CD4-positive, alpha-beta T cell (primary cell): Measurements from ENCODE around the gene TSPAN12. TPM values are rescaled to one million over a fixed set of nuclear protein-coding genes. Genes with fewer than 3 reads are reported as not detected.

Experiments used
- ATAC-seq: fragments of 200-7000 bp; cut with Tn5 transposase; one replicate; pipeline ENCODE4 v1.10.0; 2022; ENCODE audit warnings: mild to moderate bottlenecking; ENCODE audit not compliant: poor library complexity
- CTCF ChIA-PET: fragments of 350-600 bp; sonication (Branson Sonifier 250); formaldehyde crosslinking; loops from one replicate; lab custom pipeline; 2021; ENCODE audit warnings: antibody characterized with exemption, inconsistent platforms; lab: Charles Lee
- POLR2A ChIA-PET: fragments of 350-600 bp; sonication (Branson Sonifier 250); formaldehyde crosslinking; loops from one replicate; lab custom pipeline; 2021; ENCODE audit warnings: antibody characterized with exemption, inconsistent platforms; lab: Charles Lee
- DNase-seq, 14 experiments: peaks; one replicate each; pipeline ENCODE4 v3.0.0-alpha.2; 2013 to 2020; ENCODE audit warnings: mixed read lengths in 2 of 14
- H3K27ac ChIP-seq, 2 donors: one replicate each; pipeline versions ENCODE4 v1.5.1 to v1.7.0; 2013; ENCODE audit warnings: low read length in 2 of 2, low read depth in 1 of 2, mild to moderate bottlenecking in 1 of 2
- H3K27me3 ChIP-seq, 2 experiments: 1 replicate in 1 of 2; 2 replicates in 1 of 2; pipeline versions ENCODE4 v1.6.1 to v1.7.0; 2013; ENCODE audit warnings: low read length in 2 of 2, control low read depth in 1 of 2, mild to moderate bottlenecking in 1 of 2, moderate library complexity in 1 of 2; ENCODE audit not compliant: insufficient read depth in 2 of 2, control insufficient read depth in 1 of 2
- H3K36me3 ChIP-seq: one replicate; pipeline ENCODE4 v1.6.1; 2013; ENCODE audit warnings: low read length, control low read depth; ENCODE audit not compliant: insufficient read depth
- H3K4me1 ChIP-seq: one replicate; pipeline ENCODE4 v1.6.1; 2013; ENCODE audit warnings: low read length, control low read depth; ENCODE audit not compliant: insufficient read depth
- H3K4me3 ChIP-seq: one replicate; pipeline ENCODE4 v1.5.1; 2013; ENCODE audit warnings: mild to moderate bottlenecking, low read length, moderate library complexity
- H3K9me3 ChIP-seq, 2 experiments: 1 replicate in 1 of 2; 2 replicates in 1 of 2; pipeline versions ENCODE4 v1.6.1 to v1.7.0; 2013; ENCODE audit warnings: low read length in 2 of 2, mild to moderate bottlenecking in 2 of 2, control low read depth in 1 of 2, moderate library complexity in 1 of 2; ENCODE audit not compliant: control insufficient read depth in 1 of 2, insufficient read depth in 1 of 2
- H3K27ac Mint-ChIP-seq: one replicate; pipeline ENCODE4 v1.8.0; 2020; ENCODE audit warnings: mixed read lengths
- H3K27me3 Mint-ChIP-seq: one replicate; pipeline ENCODE4 v1.8.0; 2021; ENCODE audit warnings: mixed read lengths
- H3K36me3 Mint-ChIP-seq: one replicate; pipeline ENCODE4 v1.8.0; 2021; ENCODE audit warnings: low read depth, mixed read lengths
- H3K4me1 Mint-ChIP-seq: one replicate; pipeline ENCODE4 v1.8.0; 2021; ENCODE audit warnings: low read depth, mixed read lengths
- H3K4me3 Mint-ChIP-seq: one replicate; pipeline ENCODE4 v1.8.0; 2020; ENCODE audit warnings: mild to moderate bottlenecking, mixed read lengths
- H3K9me3 Mint-ChIP-seq: one replicate; pipeline ENCODE4 v1.8.0; 2020; ENCODE audit warnings: mixed read lengths
- intact Hi-C, 2 experiments: fragments of 100-400 bp; cut with DNase I in 1 of 2; cut with micrococcal nuclease in 1 of 2; formaldehyde crosslinking; loops; one replicate each; pipeline versions ENCODE4 v1.15.1 to v1.9.0; 2023 to 2025; cut with DNase I, micrococcal nuclease
- total RNA-seq, 174 experiments: library from RNA in 2 of 174; stranded (reverse) in 2 of 174; gene quantifications; one replicate each; pipeline ENCODE4 v1.2.3 and lab custom pipeline; 2021 to 2026
- TF ChIP-seq, protein P1 (sequence below): fragments of 200-600 bp; IDR thresholded peaks from one replicate; pipeline ENCODE4 v1.8.0; 2022; ENCODE audit warnings: antibody characterized with exemption, mild to moderate bottlenecking

The TSPAN12 gene
- total RNA-seq, 2 experiments from 2014 or later, result not detected

DNA sequence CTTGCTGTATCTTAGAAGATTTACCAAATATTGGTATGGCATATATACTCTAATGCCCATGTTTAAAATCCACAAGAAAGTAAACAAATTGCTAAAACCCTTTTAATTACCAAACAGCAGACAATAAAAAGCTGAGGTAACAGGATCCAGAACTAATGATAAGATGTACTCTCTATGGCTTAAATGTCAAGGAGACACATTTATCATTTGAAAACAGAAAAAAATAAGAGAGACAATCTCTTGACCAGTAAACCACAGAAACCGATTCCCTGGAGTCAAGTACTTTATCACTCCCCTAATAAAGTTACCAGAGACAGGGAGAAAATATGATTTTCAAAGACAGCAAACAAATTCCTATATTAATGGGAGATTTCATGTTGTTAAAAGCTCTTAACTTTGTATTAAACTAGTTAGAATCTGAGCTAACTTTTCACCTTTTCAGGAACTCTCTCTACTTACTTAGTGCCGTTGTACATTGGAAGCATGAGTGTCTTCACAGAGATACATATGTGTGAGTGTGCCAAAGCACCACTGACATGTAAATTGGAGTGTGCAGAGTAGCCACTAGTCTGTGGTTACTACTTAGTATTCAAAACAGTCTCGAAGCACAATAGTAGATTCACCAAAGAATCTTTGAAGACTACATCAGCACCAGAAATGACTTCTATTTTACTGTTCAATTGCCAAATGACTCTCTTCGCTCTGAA is 44.2 kb downstream of the TSPAN12 start:
- Mint-ChIP-seq H3K4me1 (no peaks in the 10 kb centered on the region), H3K27me3 (peaks cover 42% of the 10 kb centered on the region), H3K4me3 (no peak overlapping the region), H3K9me3 (no peaks in the 10 kb centered on the region), H3K27ac (no peak overlapping the region), H3K36me3 (no peaks in the 10 kb centered on the region)
- ATAC-seq (no peak), DNase-seq (no peak)
- H3K4me1 ChIP-seq, result no peaks in the 10 kb centered on the region
- no peaks in the 10 kb centered on the region for H3K27me3 ChIP-seq
- ChIA-PET POLR2A (no interaction called here), CTCF (no interaction called here)
- H3K9me3 ChIP-seq, result no peaks in the 10 kb centered on the region
- H3K36me3 ChIP-seq, result no peaks in the 10 kb centered on the region
- intact Hi-C loops, result no loop called here
- TF ChIP-seq, protein P1, sequence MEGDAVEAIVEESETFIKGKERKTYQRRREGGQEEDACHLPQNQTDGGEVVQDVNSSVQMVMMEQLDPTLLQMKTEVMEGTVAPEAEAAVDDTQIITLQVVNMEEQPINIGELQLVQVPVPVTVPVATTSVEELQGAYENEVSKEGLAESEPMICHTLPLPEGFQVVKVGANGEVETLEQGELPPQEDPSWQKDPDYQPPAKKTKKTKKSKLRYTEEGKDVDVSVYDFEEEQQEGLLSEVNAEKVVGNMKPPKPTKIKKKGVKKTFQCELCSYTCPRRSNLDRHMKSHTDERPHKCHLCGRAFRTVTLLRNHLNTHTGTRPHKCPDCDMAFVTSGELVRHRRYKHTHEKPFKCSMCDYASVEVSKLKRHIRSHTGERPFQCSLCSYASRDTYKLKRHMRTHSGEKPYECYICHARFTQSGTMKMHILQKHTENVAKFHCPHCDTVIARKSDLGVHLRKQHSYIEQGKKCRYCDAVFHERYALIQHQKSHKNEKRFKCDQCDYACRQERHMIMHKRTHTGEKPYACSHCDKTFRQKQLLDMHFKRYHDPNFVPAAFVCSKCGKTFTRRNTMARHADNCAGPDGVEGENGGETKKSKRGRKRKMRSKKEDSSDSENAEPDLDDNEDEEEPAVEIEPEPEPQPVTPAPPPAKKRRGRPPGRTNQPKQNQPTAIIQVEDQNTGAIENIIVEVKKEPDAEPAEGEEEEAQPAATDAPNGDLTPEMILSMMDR, result no peak
- no peak overlapping the region for H3K4me3 ChIP-seq
- no peak overlapping the region for H3K27ac ChIP-seq

DNA sequence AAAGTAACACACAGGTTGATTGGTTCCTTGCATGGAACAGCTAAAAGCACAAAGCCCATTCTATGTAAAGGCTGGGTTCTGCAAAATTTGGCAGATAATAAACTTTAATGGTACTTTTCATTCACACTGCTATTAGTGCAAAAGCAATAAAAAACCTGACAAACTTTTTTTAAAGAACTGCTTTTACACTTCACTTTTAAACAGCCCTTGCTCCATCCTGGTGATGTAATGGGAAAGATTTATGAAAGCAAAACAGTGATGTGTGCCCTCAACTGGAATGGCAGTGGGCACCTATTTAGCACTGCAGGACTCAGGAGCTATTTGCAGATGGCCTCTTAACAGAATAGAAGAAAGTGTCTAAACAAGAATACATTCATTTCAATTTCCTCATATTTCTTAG is 44.9 kb downstream of the TSPAN12 start:
- peaks cover 41% of the 10 kb centered on the region for H3K27me3 Mint-ChIP-seq
- H3K4me1 ChIP-seq, result no peaks in the 10 kb centered on the region
- H3K9me3 ChIP-seq, result no peaks in the 10 kb centered on the region
- H3K4me1 Mint-ChIP-seq, result no peaks in the 10 kb centered on the region
- no peaks in the 10 kb centered on the region for H3K9me3 Mint-ChIP-seq
- no peak overlapping the region for H3K4me3 ChIP-seq
- DNase-seq, result no peak
- H3K36me3 ChIP-seq, result no peaks in the 10 kb centered on the region
- no peak for ATAC-seq
- CTCF ChIA-PET, result no interaction called here
- POLR2A ChIA-PET, result no interaction called here
- H3K4me3 Mint-ChIP-seq, result no peak overlapping the region
- H3K27me3 ChIP-seq, result no peaks in the 10 kb centered on the region
- intact Hi-C loops, result no loop called here
- TF ChIP-seq, protein P1, result no peak
- no peak overlapping the region for H3K27ac Mint-ChIP-seq
- no peaks in the 10 kb centered on the region for H3K36me3 Mint-ChIP-seq
- H3K27ac ChIP-seq, result no peak overlapping the region

DNA sequence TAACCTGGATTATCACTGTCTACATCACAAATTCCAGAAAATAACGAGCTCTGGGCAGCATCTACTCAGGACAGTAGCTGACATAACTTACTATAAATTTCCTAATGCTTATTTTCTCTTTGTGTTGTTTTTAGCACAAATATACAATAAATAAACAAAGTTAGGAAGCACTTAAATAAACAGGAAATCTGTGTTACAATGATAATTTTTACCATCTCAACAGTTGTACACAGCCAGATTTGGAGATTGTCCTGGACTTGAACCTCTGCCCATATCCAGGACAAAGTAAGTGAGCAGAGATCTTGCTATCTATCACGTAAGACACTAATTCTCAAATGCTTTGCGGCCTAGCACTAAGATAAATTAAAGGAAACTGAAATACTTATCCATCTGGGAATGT is 48.7 kb downstream of the TSPAN12 start:
- POLR2A ChIA-PET, result no interaction called here
- no peak overlapping the region for H3K27ac Mint-ChIP-seq
- H3K4me1 ChIP-seq, result no peaks in the 10 kb centered on the region
- no peaks in the 10 kb centered on the region for H3K4me1 Mint-ChIP-seq
- ATAC-seq (no peak), DNase-seq (no peak)
- intact Hi-C loops, result loop anchor here in 1 of 2 experiments (5.0 kb wide), 1 partner anchor 143 kb away; the partner anchor contains the start of gene ING3
- H3K27me3 Mint-ChIP-seq, result peaks cover 25% of the 10 kb centered on the region
- H3K4me3 ChIP-seq, result no peak overlapping the region
- no peaks in the 10 kb centered on the region for H3K36me3 ChIP-seq
- H3K27ac ChIP-seq, result no peak overlapping the region
- CTCF ChIA-PET, result interaction anchor here (1.3 kb wide), 1 partner anchor 17 kb away, joined by 3 read pairs; no protein-coding TSS in a partner anchor
- no peaks in the 10 kb centered on the region for H3K9me3 Mint-ChIP-seq
- H3K4me3 Mint-ChIP-seq, result no peak overlapping the region
- TF ChIP-seq, protein P1, result no peak
- H3K9me3 ChIP-seq, result no peaks in the 10 kb centered on the region
- peaks cover 0 to 6% of the 10 kb centered on the region in 2 experiments for H3K27me3 ChIP-seq
- H3K36me3 Mint-ChIP-seq, result no peaks in the 10 kb centered on the region
